ENCODE results near the gene FPR3.
"Not testable (repeated sequence)": the region's sequence is repeated elsewhere in the genome, so short reads cannot be mapped to it uniquely, and the experiment has no call there.

The FPR3 gene

GRCh38 chr19:51799034-51799773, 4.2 kb downstream of the FPR3 start:
- TF ChIP-seq CTCF (conservative IDR thresholded peaks at IDR 0.05; ENCODE audit: low read depth, low read length), result peak; percentile 36
- peak; percentile 100 for DNase-seq (ENCODE audit: low read depth)
- no peak overlapping the region for H3K4me3 ChIP-seq (ENCODE audit: low read depth, low read length)

DNA sequence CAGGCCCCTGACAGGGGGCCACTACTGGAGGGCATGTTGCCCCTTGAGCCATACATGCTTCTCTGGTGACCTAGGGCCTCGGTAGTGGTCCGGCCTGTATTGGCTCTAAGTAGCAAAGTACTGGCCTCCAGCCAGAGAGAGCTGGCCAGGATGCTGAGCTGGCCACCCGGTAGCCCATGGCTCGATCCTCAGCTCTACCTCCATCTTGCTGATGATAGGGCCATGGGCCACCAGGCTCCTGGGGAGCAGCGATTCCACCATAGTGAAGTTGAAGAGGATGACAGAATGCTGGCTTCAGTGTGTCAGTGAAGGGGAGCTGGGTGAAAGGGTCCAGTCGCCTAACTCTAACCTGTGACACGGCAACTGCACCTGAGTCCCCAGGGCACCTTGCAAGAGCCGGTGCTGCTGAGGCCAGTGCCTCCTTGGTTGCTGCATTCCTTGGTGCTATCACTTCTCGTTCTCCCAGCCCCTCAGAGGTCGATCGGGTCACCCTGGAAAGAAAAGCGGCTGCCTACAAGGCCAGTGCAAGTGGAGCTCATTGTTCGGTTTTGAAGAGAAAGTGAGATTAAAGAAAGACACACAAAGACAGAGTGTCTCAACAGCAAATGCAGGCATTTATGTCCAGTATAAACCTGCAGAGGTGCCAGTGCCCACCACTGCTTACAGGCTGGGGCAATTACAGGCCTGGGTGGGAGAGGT, 5.0 kb downstream of the FPR3 start:
- no peak for TF ChIP-seq CTCF (conservative IDR thresholded peaks at IDR 0.05; ENCODE audit: low read depth, low read length)
- DNase-seq (ENCODE audit: low read depth), result no peak
- no peak overlapping the region for H3K4me3 ChIP-seq (ENCODE audit: low read depth, low read length)

GRCh38 chr19:51800473-51801244, 5.7 kb downstream of the FPR3 start:
- H3K4me3 ChIP-seq (ENCODE audit: low read depth, low read length), result no peak overlapping the region
- peak; percentile 96 for DNase-seq (ENCODE audit: low read depth)
- no peak for TF ChIP-seq CTCF (conservative IDR thresholded peaks at IDR 0.05; ENCODE audit: low read depth, low read length)

DNA sequence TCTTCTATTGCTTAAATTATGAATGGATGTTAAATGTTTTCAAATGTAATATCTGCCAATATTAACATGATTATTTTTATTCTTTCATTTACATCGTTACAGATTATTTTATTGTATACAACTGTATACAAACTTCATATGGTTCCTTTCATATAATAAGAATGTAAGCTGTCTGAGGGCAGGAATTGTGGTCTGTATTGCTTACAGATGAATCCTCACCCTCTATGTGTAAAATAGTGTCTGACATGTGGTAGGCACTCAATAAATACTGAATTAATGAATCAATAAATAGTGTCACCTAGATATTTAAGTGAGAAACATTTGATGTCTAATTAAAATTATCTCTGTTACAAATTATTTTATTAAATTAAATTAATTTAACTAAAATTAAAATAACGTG, 7.8 kb downstream of the FPR3 start:
- no peak overlapping the region for H3K4me3 ChIP-seq (ENCODE audit: low read depth, low read length)
- TF ChIP-seq CTCF (conservative IDR thresholded peaks at IDR 0.05; ENCODE audit: low read depth, low read length), result no peak
- DNase-seq (ENCODE audit: low read depth), result no peak

DNA sequence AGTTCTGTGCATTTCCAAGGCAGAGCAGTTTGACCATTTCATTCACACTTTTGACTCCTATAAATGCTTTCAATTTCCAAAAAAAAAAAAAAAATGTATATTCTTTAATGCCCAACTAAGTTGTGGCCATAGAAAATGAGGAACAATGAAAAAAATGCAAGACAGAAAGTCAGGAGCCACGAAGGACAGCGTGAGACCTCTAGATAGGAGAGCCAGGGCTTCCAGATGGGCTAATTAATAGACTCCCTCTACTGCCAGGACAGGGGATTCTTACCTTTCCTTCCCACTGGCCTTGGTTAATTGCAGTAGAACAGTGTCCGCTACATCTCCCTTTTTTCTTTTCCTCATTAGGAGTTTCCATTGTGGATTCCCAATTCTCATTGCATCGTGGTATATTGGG, 8.6 kb downstream of the FPR3 start:
- no peak overlapping the region for H3K4me3 ChIP-seq (ENCODE audit: low read depth, low read length)
- no peak for DNase-seq (ENCODE audit: low read depth)
- no peak for TF ChIP-seq CTCF (conservative IDR thresholded peaks at IDR 0.05; ENCODE audit: low read depth, low read length)

DNA sequence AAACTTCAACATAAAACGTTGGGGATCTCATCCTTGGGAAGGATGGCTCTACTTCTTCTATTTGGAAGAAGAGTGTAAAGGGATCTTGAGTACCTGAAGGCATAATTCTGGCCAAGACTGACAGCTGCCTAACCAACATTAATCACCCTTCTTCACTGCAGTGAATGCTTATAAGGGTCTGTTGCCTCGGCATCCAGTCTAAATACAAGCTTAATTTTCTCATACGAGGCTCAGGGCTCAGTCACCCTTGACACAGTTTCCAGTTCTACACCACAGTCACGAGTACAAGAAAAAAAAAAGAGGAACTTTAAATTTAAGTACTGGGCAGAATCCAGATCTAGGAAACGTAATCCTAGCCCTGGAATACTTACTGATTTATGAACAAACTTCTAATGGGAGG, 9.0 kb downstream of the FPR3 start:
- DNase-seq (ENCODE audit: low read depth), result no peak
- TF ChIP-seq CTCF (conservative IDR thresholded peaks at IDR 0.05; ENCODE audit: low read depth, low read length), result no peak
- no peak overlapping the region for H3K4me3 ChIP-seq (ENCODE audit: low read depth, low read length)

DNA sequence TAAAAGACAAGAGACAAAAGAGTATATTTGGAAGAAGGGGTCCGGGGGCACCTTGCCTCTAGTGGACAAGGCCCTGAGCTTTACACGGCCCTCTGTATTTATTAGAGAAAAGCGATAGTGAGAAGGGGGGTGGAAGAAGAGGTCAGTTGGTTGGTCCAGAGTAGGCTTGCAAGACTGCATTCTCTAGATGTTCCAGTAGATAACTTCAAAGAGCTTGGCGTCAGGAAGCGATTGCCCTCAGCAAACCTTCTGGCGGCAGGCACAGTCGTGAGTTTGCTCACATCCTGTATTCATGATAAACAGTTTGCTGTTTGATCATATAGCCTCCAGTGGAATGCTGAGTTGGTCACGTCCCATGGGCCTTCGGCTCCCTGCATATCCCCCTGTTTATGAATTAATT, 9.8 kb downstream of the FPR3 start:
- H3K4me3 ChIP-seq (ENCODE audit: low read depth, low read length), result not testable (repeated sequence)
- peak; percentile 78 for DNase-seq (ENCODE audit: low read depth)

DNA sequence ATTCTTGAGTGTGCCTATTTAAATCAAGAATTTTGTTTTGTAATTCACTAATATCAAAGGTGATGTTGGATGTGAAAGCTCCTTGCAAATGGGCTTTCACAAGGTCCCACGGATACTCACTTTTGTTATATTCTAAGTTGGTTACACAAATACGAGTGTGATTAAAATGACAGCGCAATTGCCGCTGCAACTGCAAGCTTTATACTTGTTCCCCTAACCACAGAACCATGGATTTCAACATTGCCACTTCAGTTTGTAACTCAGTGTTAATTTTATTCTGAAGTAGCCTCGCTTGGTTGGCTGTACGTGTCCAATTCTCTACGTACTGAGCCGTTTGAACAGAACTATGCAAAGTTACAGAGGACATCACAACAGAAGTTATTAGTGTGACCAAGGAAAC, 10.4 kb downstream of the FPR3 start:
- not testable (repeated sequence) for H3K4me3 ChIP-seq (ENCODE audit: low read depth, low read length); DNase-seq (ENCODE audit: low read depth)

- not testable (repeated sequence) for H3K4me3 ChIP-seq (ENCODE audit: low read depth, low read length); DNase-seq (ENCODE audit: low read depth)
These were observed 11.6 kb downstream of the FPR3 start for GRCh38 chr19:51806571-51806970.

Measured in choroid plexus epithelial cell (primary cell).